K562 (cell line): ENCODE data around the gene BAHD1. TPM values are rescaled to one million over a fixed set of nuclear protein-coding genes. Genes with fewer than 3 reads are reported as not detected.

Experiments used
- ADNP ChIP-seq: fragments of 200-800 bp; sonication (Bioruptor generic); IDR thresholded peaks from 2 replicates; pipeline ENCODE4 v1.6.1; 2016; ENCODE audit warnings: missing genetic modification characterization, missing compliant biosample characterization
- BCOR ChIP-seq: fragments of 450-650 bp; IDR thresholded peaks from 2 replicates; pipeline ENCODE4 v1.6.1; 2016
- EP400 ChIP-seq: fragments of 450-650 bp; IDR thresholded peaks from 2 replicates; pipeline ENCODE4 v1.6.1; 2017; ENCODE audit warnings: antibody characterized with exemption, mild to moderate bottlenecking, moderate library complexity
- ETS1 ChIP-seq: conservative IDR thresholded peaks from 2 replicates; pipeline ENCODE4 v1.6.1; 2011; ENCODE audit warnings: low read depth, mild to moderate bottlenecking, low read length; ENCODE audit not compliant: control insufficient read depth
- FOSL1 ChIP-seq: fragments of 200-800 bp; sonication (Bioruptor generic); conservative IDR thresholded peaks from 2 replicates; pipeline ENCODE4 v1.6.1; 2016; ENCODE audit warnings: missing genetic modification characterization, missing compliant biosample characterization
- LEF1 ChIP-seq: fragments of 450-650 bp; IDR thresholded peaks from 2 replicates; pipeline ENCODE4 v1.6.1; 2016; ENCODE audit warnings: mild to moderate bottlenecking
- NFIX ChIP-seq: fragments of 250-450 bp; sonication (Bioruptor Pico); IDR thresholded peaks from 2 replicates; pipeline ENCODE4 v1.4.0; 2020; ENCODE audit warnings: low read depth, mild to moderate bottlenecking, moderate library complexity
- RERE ChIP-seq: sonication (generic); formaldehyde crosslinking; IDR thresholded peaks from 2 replicates; pipeline ENCODE4 v1.8.0; 2023; ENCODE audit warnings: missing genetic modification reagents, mild to moderate bottlenecking, borderline replicate concordance
- SAFB ChIP-seq: fragments of 200-400 bp; formaldehyde crosslinking; IDR thresholded peaks from 2 replicates; pipeline ENCODE4 v1.6.1; 2017; ENCODE audit warnings: low read depth, low read length, borderline replicate concordance
- SMARCB1 ChIP-seq: IDR thresholded peaks from 2 replicates; pipeline ENCODE4 v1.6.1; 2011; ENCODE audit warnings: improper control_type of control experiment, low read depth; ENCODE audit not compliant: insufficient read length
- SRSF3 ChIP-seq: fragments of 200-400 bp; formaldehyde crosslinking; IDR thresholded peaks from 2 replicates; pipeline ENCODE4 v1.6.1; 2016; ENCODE audit warnings: mild to moderate bottlenecking, low read length, moderate library complexity; ENCODE audit not compliant: insufficient read depth
- STAT6 ChIP-seq: sonication (generic); formaldehyde crosslinking; IDR thresholded peaks from 2 replicates; pipeline ENCODE4 v1.8.1; 2023; ENCODE audit warnings: mild to moderate bottlenecking, missing genetic modification reagents
- ZBTB34 ChIP-seq: fragments of 250-450 bp; sonication (Bioruptor Pico); IDR thresholded peaks from 2 replicates; pipeline ENCODE4 v1.8.0; 2021; ENCODE audit warnings: mild to moderate bottlenecking, moderate library complexity
- ZBTB8A ChIP-seq: fragments of 450-650 bp; IDR thresholded peaks from 2 replicates; pipeline ENCODE4 v1.6.1; 2018; ENCODE audit warnings: mild to moderate bottlenecking, moderate library complexity; ENCODE audit not compliant: partially characterized antibody
- ZC3H4 ChIP-seq: sonication (generic); formaldehyde crosslinking; IDR thresholded peaks from 2 replicates; pipeline ENCODE4 v1.9.0; 2021; ENCODE audit warnings: missing genetic modification reagents, borderline replicate concordance
- ZNF140 ChIP-seq: fragments of 250-450 bp; sonication (Bioruptor Pico); IDR thresholded peaks from 2 replicates; pipeline ENCODE4 v1.8.0; 2021; ENCODE audit warnings: moderate library complexity, mild to moderate bottlenecking, inconsistent platforms
- polyA plus RNA-seq, 8 experiments: library from polyadenylated mRNA; depleted of rRNA in 4 of 8; stranded (reverse) in 5 of 8; unstranded in 3 of 8; fragments of >200 nt; fragmentation: Nextera tagmentation in 2 of 8; fragmentation: Illumina TruSeq in 1 of 8; extraction: Ambion mirVana in 2 of 8; extraction: Trizol in 1 of 8; gene quantifications; 2 replicates each; pipeline versions ENCODE4 v1.2.1 to v1.2.3, GENCODE V29; 2011 to 2014; ENCODE audit warnings: inconsistent platforms in 1 of 8, missing spikeins in 1 of 8
- total RNA-seq, 7 experiments: library from RNA; depleted of rRNA in 6 of 7; stranded (reverse); fragments of >200 nt in 6 of 7; fragmentation: Illumina TruSeq in 2 of 7; extraction: Trizol in 2 of 7; gene quantifications; 2 replicates each; pipeline versions ENCODE4 v1.2.1 to v1.2.3, GENCODE V29; 2011 to 2021; ENCODE audit warnings: low replicate concordance in 1 of 7

Gene BAHD1
- total and polyA plus RNA-seq, 9 of the 15 experiments (the other 6 are each of a cell fraction or from before 2014, with no cell fraction given), result 0.55 to 38.5 (median 11.5) TPM

- TF ChIP-seq NFIX (CRISPR knock-in tag) (no peak), ZNF140 (CRISPR knock-in tag) (no peak), ZBTB8A (no peak), SMARCB1 (no peak), BCOR (no peak), FOSL1 (tag) (no peak), SAFB (no peak), ADNP (tag) (no peak), ZBTB34 (CRISPR knock-in tag) (no peak), LEF1 (no peak), ETS1 (0 out of 2 replicates have a peak, but pooled peaks have one; percentile 29), SRSF3 (no peak), STAT6 (CRISPR knock-in tag) (no peak), RERE (no peak), ZC3H4 (CRISPR knock-in tag) (0 out of 2 replicates have a peak, but pooled peaks have one; percentile 53), EP400 (peak; percentile 36; the same call in 1 of the 2 replicates)
Measured at GRCh38 chr15:40437752-40438687, 2.7 kb upstream of the BAHD1 start (continued).
